Hindlimb muscle (tissue), 1 donor: Measurements from ENCODE around the gene NPIPB4. TPM values are rescaled to one million over a fixed set of nuclear protein-coding genes. Genes with fewer than 3 reads are reported as not detected.

ENCODE experiments used
- polyA plus RNA-seq: library from polyadenylated mRNA; unstranded; fragments of 120-200 nt; gene quantifications from one replicate; pipeline ENCODE4 v1.2.1, GENCODE V29; 2013; ENCODE audit not compliant: insufficient read length

The NPIPB4 gene
- polyA plus RNA-seq, 1 donor: 83.9 TPM

Other genes starting within 250 kb of the NPIPB4 start
- gene IGSF6, start 205.1 kb downstream of the NPIPB4 start, polyA plus RNA-seq: 4.5 TPM
- 0.19 TPM for gene OTOA, start 193.8 kb downstream of the NPIPB4 start, polyA plus RNA-seq
- 291 TPM for gene UQCRC2, start 95.6 kb upstream of the NPIPB4 start, polyA plus RNA-seq
- gene PDZD9, start 143.4 kb upstream of the NPIPB4 start, polyA plus RNA-seq: 0.31 TPM
- gene MOSMO, start 150.4 kb upstream of the NPIPB4 start, polyA plus RNA-seq: 14.0 TPM
- gene VWA3A, start 234.8 kb upstream of the NPIPB4 start, polyA plus RNA-seq: 0.06 TPM